Measurements from ENCODE around the gene PLA1A.

PLA1A gene

GRCh38 chr3:119663885-119664284 is 66.2 kb downstream of the PLA1A start:
- no peaks in the 10 kb centered on the region for H3K4me1 ChIP-seq (ENCODE audit: insufficient read depth, low read length, severe bottlenecking)
- peaks cover 6% of the 10 kb centered on the region; the same call in 1 of the 2 replicates for H3K36me3 ChIP-seq (ENCODE audit: insufficient read depth, low read length)
- H3K4me2 ChIP-seq (ENCODE audit: low read length): no peak overlapping the region
- H3K27me3 ChIP-seq (ENCODE audit: insufficient read depth, low read length): no peaks in the 10 kb centered on the region
- no peak overlapping the region for H3K9ac ChIP-seq (ENCODE audit: low read length)
- no peak overlapping the region for H3K4me3 ChIP-seq (ENCODE audit: low read depth, low read length, poor library complexity, severe bottlenecking)
- H4K20me1 ChIP-seq (ENCODE audit: insufficient read depth, low read length): no peaks in the 10 kb centered on the region
- TF ChIP-seq EZH2 (IDR thresholded peaks at IDR 0.05; ENCODE audit: borderline replicate concordance, low read length): no peak
- TF ChIP-seq, protein P1, sequence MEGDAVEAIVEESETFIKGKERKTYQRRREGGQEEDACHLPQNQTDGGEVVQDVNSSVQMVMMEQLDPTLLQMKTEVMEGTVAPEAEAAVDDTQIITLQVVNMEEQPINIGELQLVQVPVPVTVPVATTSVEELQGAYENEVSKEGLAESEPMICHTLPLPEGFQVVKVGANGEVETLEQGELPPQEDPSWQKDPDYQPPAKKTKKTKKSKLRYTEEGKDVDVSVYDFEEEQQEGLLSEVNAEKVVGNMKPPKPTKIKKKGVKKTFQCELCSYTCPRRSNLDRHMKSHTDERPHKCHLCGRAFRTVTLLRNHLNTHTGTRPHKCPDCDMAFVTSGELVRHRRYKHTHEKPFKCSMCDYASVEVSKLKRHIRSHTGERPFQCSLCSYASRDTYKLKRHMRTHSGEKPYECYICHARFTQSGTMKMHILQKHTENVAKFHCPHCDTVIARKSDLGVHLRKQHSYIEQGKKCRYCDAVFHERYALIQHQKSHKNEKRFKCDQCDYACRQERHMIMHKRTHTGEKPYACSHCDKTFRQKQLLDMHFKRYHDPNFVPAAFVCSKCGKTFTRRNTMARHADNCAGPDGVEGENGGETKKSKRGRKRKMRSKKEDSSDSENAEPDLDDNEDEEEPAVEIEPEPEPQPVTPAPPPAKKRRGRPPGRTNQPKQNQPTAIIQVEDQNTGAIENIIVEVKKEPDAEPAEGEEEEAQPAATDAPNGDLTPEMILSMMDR (IDR thresholded peaks at IDR 0.05; ENCODE audit: low read length): no peak
- no peak overlapping the region for H2AFZ ChIP-seq (ENCODE audit: low read length)
- H3K9me2 ChIP-seq (ENCODE audit: low read depth, low read length): no peaks in the 10 kb centered on the region
- no peaks in the 10 kb centered on the region for H3K9me3 ChIP-seq (ENCODE audit: low read length)
- H3K27ac ChIP-seq (ENCODE audit: low read depth, low read length, poor library complexity, severe bottlenecking): no peak overlapping the region
- no peaks in the 10 kb centered on the region for H3K79me2 ChIP-seq (ENCODE audit: insufficient read depth, low read length)
- H3F3A ChIP-seq (ENCODE audit: insufficient read depth, low read length): no peaks in the 10 kb centered on the region

DNA sequence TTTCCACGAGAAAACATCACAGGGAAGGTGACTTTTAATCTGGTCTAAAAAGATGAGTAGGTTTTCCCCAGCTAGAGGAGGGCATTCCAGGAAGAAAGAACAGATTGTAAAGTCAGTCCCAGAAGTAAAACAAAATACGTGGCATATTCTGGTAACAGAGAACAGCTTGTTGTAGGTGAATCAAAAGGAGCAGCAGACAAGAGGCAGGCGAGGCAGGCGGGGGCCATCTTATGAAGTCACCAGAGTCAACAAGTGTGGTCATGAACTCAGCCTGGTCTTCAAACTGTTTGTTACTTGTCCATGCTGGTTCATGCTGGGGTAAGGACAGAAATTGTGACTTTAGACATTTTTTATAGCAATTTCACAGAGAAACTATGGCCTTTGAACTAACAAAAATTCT is 66.7 kb downstream of the PLA1A start:
- H3K9me3 ChIP-seq (ENCODE audit: low read length): no peaks in the 10 kb centered on the region
- no peaks in the 10 kb centered on the region for H3K9me2 ChIP-seq (ENCODE audit: low read depth, low read length)
- H3K27me3 ChIP-seq (ENCODE audit: insufficient read depth, low read length): no peaks in the 10 kb centered on the region
- no peaks in the 10 kb centered on the region for H3F3A ChIP-seq (ENCODE audit: insufficient read depth, low read length)
- H3K4me2 ChIP-seq (ENCODE audit: low read length): no peak overlapping the region
- no peak overlapping the region for H3K4me3 ChIP-seq (ENCODE audit: low read depth, low read length, poor library complexity, severe bottlenecking)
- H3K4me1 ChIP-seq (ENCODE audit: insufficient read depth, low read length, severe bottlenecking): no peaks in the 10 kb centered on the region
- TF ChIP-seq, protein P1 (IDR thresholded peaks at IDR 0.05; ENCODE audit: low read length): no peak
- no peak for TF ChIP-seq EZH2 (IDR thresholded peaks at IDR 0.05; ENCODE audit: borderline replicate concordance, low read length)
- H2AFZ ChIP-seq (ENCODE audit: low read length): no peak overlapping the region
- H4K20me1 ChIP-seq (ENCODE audit: insufficient read depth, low read length): no peaks in the 10 kb centered on the region
- no peaks in the 10 kb centered on the region for H3K79me2 ChIP-seq (ENCODE audit: insufficient read depth, low read length)
- H3K27ac ChIP-seq (ENCODE audit: low read depth, low read length, poor library complexity, severe bottlenecking): no peak overlapping the region
- peaks cover 11% of the 10 kb centered on the region; the same call in 1 of the 2 replicates for H3K36me3 ChIP-seq (ENCODE audit: insufficient read depth, low read length)
- H3K9ac ChIP-seq (ENCODE audit: low read length): no peak overlapping the region

DNA sequence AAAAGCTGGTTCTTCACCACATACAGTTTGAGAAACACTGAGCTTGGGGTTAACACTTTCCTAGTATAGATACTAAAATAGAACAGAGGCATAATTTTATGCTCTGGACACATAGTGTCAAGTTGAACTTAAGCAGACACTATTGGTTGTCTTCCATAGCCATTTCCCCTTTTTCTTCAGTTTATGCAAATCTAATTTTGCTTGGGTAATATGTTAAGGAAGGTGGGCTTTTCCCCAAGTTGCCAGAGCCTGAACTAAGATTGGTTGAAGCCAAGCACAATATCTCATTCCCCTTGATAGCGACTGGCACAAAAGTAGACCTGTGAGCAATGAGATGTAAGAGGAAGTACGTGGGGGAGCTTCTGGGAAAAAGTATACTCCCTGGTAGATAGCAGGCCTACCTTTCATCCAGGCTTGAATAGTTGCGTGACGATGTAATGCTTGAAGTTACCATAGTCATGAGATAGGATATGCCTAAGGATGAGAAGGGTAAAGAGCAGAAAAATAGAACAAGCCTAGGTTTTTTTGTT is 67.2 kb downstream of the PLA1A start:
- Histone ChIP-seq H3K9me3 (ENCODE audit: low read length) (no peaks in the 10 kb centered on the region), H3K79me2 (ENCODE audit: insufficient read depth, low read length) (no peaks in the 10 kb centered on the region), H3K4me2 (ENCODE audit: low read length) (no peak overlapping the region), H3K9me2 (ENCODE audit: low read depth, low read length) (no peaks in the 10 kb centered on the region), H2AFZ (ENCODE audit: low read length) (no peak overlapping the region), H3K4me1 (ENCODE audit: insufficient read depth, low read length, severe bottlenecking) (no peaks in the 10 kb centered on the region), H3K4me3 (ENCODE audit: low read depth, low read length, poor library complexity, severe bottlenecking) (no peak overlapping the region), H3K36me3 (ENCODE audit: insufficient read depth, low read length) (peaks cover 16% of the 10 kb centered on the region; the same call in 1 of the 2 replicates), H3K27ac (ENCODE audit: low read depth, low read length, poor library complexity, severe bottlenecking) (no peak overlapping the region), H4K20me1 (ENCODE audit: insufficient read depth, low read length) (no peaks in the 10 kb centered on the region), H3K27me3 (ENCODE audit: insufficient read depth, low read length) (no peaks in the 10 kb centered on the region), H3K9ac (ENCODE audit: low read length) (no peak overlapping the region), H3F3A (ENCODE audit: insufficient read depth, low read length) (no peaks in the 10 kb centered on the region)
- no peak for TF ChIP-seq EZH2 (IDR thresholded peaks at IDR 0.05; ENCODE audit: borderline replicate concordance, low read length)
- TF ChIP-seq, protein P1 (IDR thresholded peaks at IDR 0.05; ENCODE audit: low read length): no peak
